Occipital lobe (tissue), 2 donors: ENCODE measurements around the gene HOXB3. TPM values are rescaled to one million over a fixed set of nuclear protein-coding genes. Genes with fewer than 3 reads are reported as not detected.

ENCODE experiments used
- DNase-seq: peaks from one replicate; lab custom pipeline; 2025; lab: John Stamatoyannopoulos, UW
- total RNA-seq: library from RNA; depleted of rRNA; stranded (reverse); fragments of >200 nt; gene quantifications from one replicate; pipeline ENCODE4 v1.2.3, GENCODE V29; 2014

HOXB3 gene
- total RNA-seq, 1 donor from 2014 or later, result not detected

DNA sequence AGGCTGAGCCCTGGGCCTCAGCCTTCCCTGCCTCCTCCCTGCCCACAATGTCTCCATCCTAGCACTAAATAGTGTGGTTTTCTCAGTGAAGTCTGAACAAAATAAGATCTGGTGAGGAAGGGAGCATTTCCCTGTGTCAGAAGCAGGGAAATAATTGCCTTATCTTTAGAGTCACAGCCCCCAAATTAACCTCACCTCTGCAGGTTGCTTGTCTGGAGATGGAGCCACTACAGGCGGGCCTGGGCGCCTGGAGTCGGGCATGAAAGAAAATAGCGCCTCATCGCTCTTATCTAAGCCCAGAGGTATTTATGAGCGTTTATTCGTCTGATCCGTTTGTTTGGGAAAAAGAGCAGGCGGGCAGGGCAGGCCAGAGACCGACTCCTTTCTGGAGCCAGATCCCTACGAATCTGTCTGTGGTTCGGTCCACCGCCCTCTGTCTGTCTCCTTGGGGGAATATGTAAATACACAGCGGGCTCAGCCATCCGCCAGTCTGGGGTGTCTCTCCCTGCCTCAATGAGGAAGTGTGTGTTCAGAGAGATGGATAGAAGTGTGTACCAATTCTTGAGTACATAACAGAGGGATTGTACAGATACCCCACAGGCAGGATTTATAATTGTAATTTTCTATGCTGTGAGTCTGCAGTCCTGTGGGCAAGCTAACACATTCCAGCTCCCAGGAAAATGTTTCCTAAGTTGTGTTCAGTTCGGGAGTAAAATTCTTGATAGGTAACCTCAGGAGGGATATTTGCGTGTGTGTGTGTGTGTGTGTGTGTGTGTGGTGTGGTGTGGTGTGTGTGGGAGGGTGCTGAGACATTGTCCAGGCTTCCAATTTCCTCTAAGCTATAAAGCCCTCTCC lies 10.4 kb upstream of the HOXB3 start:
- no peak for DNase-seq

DNA sequence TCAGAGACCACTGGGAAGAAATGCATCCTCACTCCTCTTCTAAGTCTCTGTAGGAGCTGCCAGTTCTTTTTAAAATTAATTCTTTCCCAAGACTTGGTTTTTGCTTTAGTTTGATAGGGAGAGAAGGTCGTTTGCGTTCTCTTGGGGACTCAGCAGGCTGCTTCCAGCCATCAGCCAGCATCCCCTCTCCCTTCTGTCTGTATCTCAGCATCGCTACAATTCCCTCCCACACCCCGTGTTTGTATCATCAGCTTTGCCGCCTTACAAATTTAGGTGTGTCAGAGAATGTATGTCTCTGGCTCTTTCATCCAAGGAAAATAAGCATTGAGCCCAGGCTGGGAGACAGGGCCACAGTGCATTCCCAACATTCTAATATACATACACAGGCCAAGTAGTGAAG lies 9.3 kb upstream of the HOXB3 start:
- DNase-seq, result no peak

DNA sequence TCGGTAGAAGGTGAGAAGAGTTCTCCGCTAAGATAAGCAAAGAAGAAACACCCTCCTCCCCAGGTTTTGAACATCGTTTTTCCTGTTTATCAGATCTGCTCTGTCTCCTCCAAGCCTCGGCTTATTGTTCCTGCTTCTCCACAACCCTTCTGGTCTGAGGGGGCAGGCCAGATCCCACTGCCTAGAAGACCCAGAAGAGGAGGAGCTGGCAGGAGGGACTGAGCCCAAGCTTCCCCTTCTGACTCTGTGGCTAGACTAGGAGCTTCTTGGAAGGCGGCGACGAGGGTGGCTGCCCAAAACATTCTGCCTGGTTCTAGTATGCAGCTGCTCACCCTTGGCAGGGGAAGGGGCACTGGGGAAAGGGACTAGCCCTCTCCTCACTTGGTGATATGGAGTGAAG lies 8.7 kb upstream of the HOXB3 start:
- no peak for DNase-seq

DNA sequence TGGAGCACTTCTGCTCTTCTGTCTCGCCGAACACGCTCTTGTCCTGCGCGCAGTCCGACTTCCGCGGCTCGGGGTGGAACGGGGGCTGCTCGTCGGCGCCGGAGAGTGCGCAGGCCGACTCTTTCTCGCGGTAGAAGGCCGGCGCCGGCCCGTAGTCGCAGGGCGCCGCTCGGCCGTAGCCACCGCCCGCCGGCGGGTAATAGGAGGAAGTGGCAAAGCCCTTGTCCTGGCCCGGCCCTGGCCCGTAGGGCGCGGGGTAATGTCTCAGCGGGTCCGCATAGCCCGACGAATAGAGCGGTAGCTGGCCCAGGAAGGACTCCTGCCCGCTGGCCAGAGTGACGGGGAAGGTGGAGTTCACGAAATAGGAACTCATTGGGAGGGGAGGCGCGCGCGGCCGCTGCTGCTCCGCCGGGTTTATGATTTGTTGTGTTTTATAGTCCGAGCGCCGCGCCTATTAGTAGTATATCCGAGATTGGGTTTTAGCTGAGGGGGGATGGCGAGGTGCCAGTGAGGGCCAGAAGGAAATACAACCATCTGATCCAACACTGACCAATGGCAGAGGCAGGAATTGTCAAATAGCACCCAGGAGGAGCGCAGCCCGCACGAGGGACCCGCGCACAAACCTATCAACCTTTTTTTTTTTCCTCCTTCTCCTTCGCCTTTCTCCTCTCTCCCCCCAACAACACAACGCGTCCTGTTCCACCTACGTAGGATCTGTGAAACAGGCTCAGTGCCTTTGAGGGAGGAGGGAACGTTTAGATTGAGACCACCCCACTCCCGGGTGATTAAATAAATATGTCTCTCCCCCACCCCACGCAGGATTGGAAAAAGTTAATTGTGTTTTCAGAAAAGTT lies 8.0 kb upstream of the HOXB3 start:
- DNase-seq, result no peak

DNA sequence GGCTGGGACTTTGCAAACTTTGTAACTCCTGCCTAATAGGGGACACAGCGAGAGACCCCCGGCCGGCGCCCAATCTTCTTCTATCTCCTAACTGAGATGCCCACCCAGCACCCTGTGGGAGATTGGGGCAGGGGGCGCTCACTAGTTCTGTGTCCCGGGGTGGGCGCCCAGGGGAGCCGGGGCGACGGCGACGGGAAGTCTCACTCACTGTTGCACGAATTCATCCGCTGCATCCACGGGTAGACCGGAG lies 7.4 kb upstream of the HOXB3 start:
- DNase-seq, result no peak

DNA sequence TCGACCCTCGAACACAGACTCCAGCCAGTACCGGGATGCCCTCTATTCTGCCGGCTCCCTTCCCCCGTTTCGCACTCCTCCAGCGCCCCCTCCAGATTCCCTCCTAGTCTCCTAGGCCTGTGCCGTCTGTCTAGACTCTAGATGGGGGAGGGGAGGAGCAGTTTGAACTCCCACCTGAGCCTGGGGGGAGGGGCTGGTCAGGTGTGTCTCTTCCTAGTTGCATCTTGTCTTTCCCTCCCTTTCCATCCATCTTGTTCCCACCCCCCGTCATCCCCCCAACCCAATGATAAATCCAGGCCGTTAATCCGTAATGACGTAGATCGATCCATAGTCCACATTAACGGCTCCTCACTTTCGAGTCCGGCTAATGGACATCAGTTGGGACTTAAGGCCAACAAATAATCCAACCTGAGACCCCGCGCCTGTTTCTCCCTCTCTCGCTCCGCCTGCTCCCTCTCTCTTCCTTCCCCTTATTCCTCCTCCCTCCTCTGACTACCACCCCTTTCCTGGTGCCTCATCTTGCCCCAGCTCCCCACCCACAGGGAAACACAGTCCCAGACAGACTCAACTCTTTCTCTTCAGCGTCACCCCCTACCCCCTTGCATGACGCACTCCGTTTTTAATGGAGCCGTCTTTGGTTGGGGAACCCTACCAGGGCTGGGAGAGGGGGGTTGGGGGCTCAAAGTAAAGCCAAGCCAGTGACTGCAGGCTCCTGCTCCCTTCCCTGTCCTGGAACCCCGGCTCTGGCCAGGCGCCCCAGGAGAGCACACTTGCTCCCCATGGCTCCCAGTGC lies 6.9 kb upstream of the HOXB3 start:
- DNase-seq, result no peak

DNA sequence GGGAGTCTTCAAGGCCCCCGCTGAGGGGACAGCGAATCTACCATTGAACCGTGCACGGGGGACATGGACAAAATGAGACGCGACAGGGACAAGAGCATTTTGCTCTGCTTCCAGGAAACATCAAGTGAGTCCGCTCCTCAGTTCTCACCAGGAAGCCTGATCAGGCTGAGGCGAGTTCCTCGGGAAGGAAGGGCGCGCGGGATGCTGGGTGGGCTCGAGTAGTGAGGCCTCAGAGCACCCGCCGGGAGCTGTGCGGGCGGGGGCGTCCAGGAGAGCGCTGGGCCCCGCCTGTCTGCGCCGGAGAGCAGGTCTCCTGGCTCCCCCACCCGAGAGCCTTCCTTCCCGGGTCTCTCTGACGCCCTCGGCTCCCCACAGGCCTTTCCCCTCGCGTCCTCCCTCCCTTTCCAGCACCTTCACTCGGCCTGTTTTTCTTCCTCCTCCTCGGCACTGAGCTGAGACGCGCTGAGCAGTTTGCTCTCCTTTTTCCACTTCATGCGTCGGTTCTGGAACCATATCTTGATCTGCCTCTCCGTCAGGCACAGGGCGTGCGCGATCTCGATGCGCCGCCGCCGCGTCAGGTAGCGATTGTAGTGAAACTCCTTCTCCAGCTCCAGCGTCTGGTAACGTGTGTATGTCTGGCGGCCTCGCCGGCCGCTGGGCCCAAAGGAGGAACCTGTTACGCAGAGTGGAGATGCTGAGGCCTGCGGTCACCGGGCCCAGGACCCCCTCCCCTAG lies 6.1 kb upstream of the HOXB3 start:
- no peak for DNase-seq

DNA sequence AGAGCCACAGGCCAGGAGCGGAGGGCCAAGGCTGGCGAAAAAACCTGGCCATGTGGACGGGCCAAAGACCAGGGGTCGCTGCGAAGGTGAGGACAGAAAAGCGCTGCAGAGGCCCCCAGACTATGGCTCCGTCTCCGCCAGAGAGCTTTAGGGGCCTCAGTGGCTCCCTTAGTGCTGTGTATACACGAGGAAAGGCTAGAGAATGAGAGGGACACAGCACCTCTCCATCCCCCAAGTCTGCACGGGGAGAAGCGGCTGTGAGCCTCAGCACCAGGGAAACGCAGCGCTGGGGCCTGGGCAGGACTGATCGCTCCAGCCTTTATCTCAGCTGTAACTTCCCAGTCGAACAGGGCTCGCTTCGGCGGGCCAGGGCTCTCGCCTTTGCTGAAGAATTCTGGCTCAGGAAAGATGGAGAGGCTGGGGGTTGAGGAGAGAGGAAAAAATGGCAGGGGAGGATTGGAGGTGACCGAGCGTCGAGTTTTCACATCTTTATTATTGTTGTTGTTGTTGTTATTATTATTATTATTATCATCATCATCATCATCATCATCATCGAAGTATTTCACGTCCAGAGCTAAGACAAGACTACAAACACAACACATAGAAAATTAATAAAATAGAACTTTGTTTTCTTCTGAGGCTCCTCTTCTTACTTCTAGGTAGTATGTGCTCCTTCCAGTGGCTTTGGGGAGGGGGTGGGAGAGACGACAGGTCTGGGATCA lies 5.4 kb upstream of the HOXB3 start:
- DNase-seq, result no peak

DNA sequence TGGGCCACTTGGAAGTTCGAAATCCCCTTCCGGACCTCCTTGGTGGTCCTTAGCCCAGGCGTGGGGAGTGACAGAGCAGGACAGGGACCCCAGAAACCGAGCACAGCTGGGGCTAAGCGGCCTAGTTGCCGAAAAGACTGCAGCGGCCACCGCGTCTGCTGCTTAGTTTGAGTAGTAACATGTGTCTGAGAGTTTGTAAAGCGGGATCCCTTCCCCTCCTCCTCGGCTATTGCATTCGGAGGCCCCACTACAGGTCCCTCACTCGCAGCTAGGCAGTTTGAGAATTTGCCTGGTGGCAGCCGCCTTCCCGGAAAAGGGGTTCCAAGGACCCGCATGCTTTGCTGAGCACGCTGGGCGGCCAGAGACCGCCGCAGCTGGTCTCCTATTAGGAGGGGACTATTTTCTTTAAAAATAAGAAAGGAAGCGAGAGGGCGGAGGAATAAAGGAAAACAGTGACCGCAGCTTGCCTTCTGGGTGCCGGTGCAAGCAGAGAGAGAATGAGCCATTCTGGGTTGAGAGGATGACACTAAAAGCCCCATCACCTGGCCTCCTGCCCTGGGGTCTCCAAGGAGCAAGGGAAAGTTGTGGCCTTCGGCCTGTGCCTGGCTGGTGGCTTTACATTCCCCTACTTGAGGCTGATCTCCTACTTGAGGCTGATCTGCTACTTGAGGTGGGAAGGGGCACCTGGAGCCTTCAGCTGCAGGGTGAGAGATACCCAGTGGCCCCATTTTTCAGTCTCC lies 4.7 kb upstream of the HOXB3 start:
- no peak for DNase-seq

DNA sequence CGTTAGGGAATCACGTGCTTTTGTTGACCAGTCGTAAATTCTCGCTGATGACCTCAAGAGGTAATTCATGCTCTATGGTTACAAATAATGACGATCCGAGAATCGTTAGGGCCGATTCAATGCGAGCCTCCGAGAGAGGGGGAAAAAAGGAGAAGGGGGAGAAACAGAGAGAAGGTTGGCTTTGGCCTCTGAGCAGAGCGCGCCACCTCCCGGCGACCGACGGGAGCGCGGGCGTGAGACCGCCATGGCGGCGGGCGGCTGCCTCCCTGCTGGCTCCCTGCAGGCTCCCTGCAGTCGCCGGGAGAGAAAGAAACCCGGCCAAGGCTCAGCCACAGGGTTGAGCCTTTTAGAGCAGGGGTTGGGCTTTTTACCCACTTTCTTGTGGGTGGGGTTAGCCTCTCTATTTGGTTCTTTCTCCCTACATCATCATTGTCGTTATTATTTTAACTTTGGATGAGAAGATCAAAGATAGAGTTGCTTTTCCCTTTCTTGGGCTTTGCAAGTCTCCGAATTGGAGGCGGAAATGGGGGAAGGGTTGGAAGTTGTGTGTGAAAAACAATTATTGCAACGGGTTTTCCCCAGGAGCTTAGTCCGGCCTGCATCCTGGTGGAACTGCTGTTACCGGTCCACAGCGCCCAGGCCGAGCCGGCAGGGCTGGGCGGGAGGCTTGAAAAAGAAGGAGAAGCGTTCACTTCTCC lies 3.9 kb upstream of the HOXB3 start:
- no peak for DNase-seq

DNA sequence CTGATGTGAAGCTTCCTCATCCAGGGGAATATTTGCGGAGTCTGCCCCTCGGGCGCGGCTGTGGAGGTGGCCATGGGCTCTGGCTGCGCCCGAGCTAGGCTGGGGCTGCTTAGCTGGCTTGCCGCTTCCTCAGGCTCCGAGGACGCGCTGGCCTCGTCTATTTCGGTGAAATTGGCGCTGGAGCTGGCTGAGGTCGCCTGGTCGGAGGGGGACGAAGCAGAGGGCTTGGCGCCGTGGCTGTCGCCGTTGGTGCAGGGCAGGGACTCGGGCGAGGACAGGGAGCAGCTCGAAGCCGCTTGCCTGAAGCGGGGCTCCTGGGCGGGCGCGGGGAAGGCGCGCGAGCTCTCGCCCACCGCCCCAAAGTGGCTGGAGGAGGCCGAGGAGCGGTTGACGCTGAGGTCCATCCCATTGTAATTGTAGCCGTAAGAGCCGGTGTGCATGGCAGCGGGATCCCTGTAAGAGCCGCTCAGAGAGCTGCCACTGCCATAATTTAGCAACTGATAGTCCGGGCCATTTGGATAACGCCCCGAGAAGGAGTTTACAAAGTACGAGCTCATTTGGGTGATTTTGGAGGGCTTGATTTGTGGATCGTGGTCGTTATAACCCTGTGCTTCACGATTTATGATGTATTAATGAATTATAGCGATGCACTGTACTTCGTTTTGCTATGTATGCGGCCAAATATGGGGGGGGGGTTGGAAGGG lies 3.2 kb upstream of the HOXB3 start, which contains the start of gene HOXB5:
Gene HOXB5 (minus strand): TSS at position 654 of the 704 bp plus-strand sequence. CDS start 97 bp downstream, at position 557.
- no peak for DNase-seq

DNA sequence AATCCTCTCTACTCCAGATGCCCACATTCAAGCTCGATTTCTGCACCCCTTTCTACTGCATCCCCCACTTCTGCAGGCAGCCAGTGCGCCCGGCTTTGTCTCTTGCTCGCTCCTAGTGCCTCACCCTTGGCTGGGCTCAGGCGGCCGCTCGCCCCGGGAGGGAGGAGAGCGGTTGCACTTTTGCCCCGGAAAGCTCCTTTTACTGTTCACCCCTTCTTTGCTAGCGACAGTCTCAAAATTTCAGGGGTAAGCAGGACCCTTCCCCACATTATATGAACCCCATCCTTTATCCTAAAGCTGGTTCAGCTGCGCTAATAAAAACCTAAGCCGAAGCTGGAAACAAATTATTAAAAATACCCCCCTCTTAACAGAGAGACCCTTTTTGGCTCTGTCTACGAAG lies 2.5 kb upstream of the HOXB3 start:
- DNase-seq, result no peak

DNA sequence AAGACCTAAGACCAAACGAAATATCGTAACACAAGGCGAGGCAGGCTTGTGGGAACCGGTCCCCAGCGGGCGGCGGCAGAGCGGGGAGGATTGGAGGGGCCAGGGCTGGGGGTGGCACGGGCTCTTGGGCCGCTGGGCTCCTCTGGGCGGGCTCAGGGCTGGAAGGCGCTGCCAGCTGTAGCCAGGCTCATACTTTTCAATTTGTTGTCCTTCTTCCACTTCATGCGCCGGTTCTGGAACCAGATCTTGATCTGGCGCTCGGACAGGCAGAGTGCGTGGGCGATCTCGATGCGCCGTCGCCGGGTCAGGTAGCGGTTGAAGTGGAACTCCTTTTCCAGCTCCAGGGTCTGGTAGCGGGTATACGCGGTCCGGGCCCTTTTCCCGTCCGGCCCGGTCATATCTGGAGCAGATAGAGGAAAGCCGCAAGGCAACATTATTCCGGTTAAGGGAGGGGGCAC lies 2.0 kb upstream of the HOXB3 start:
- no peak for DNase-seq

DNA sequence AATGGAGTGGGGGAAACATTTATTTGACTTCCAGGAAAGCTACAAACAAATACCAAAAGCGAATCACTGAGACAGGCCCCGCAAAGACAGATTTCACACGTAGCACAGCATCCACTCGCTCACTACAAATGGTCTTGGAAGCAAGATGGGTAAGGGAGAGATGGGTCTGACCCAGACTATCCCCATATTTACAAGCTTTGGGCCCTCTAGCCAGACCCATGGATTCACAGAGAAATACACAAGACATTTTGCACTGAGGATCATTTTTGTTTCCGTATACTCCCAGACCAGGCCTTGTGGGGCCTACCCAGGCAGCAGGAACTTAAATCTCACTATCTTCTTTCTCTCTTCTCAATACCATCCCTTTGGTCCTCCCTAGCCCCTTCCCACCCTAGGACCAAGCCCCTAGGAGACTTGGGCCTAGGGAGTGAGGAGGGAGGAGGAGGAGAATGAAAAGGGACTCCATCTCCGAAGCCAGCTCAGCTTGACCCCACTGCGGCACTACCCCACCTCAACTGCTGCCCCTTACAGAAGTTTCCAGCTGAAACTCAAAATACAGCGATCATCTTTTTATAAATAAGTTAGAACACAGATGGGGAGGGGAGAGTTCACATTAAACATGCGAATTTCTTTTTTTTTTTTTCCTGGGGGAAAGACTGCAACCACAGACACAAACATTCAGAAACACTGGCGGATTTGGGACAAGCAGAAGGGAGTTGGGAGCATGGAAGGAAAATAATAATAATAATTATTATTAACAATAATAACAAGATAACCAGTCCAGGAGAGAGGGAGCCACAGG lies 1.4 kb upstream of the HOXB3 start:
- DNase-seq, result no peak

DNA sequence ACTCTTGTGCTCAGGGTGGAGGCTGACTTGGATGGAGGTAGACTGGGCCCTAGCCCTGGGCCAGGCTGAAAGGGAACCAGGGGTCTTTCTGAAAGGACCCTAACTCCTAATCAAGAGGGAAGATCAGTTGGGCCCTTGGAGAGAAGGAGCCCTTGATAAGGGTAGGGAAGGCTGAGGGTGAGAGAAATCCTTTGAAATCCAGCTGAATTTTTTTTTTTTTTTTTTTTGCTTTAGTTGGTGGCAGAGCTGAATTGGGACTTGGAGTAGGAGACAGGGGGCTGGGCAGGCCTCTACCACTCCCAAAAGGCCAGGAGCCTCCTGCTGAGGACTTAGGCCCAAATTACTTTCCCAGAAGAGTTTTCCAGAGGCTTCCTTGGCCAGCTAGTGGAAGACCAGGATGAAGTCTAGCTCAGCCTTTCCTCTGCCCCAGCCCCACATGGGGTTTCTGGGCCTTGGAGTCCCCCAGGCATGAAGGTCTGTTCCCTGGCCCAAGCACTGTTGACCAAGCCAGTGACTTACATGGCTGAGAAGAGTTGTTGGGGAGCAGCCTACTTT lies 643 bp upstream of the HOXB3 start:
- DNase-seq, result no peak

DNA sequence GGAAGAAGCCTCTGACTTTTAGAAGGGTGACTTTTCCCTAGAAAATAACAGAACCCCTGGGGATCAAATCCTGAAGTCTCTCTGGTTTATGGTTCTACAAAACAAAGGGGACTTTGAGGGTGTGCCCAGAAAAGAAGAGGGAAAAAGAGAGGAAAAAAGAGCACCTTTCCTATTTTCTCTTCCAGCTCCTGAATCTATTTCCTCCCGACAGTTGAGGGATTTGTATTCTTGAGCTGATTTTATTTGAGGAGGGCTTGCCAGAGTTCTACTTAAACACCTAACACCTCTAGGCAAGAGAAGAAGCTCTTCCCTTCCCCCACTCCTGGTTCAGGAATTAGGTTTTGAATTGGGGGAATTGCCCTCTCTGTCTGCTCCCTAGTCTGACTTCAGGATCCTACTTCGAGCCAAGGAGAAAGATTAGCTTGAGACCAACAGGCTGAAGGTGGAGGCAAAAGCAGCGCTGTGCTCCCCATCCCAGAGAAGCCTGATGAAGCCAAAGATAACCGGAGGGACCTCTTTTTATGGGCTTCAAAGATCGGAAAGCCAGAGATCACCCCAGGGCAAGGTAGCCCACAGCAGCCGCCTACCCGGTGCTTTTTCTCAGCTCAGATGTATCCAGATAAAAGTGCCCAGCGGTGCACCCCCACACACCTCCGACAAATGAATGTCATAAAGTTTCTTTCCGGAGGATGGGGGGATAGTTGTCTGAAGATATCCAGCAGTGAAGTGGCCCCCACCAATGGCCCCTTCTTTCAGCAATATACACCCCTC lies 796 bp downstream of the HOXB3 start:
- DNase-seq, result no peak

DNA sequence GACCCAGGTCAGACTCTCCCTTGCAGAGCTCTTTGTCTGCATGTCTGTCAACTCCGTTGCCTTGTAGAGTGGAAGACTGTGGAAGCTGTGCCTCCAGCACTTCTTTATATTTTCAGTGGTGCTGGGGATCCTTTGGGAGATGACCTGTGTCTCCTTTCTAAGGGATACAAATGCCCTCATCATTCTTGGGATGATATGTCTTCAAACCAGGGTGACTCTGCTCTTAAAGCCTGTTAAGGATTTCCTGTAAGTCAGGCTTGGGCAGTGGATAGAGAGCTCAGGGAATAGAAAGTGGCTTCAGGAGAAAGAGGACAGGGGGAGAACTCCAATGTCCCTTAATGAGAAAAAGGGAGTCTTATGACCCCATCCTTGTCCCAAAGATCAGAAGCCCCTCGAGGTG lies 1.5 kb downstream of the HOXB3 start:
- DNase-seq, result no peak
